Stimulated activated CD4-positive, alpha-beta T cell treated with anti-CD3 and anti-CD28 coated beads, Interleukin-15, amount 100 ng/mL, for 1 hour (primary cell): Measurements from ENCODE around the gene INPP4B.

Experiments used
- DNase-seq, 2 donors: peaks; one replicate each; pipeline ENCODE4 v3.0.0-alpha.2; 2020; ENCODE audit warnings: low read depth in 1 of 2, low spot score in 1 of 2

Gene INPP4B

DNA sequence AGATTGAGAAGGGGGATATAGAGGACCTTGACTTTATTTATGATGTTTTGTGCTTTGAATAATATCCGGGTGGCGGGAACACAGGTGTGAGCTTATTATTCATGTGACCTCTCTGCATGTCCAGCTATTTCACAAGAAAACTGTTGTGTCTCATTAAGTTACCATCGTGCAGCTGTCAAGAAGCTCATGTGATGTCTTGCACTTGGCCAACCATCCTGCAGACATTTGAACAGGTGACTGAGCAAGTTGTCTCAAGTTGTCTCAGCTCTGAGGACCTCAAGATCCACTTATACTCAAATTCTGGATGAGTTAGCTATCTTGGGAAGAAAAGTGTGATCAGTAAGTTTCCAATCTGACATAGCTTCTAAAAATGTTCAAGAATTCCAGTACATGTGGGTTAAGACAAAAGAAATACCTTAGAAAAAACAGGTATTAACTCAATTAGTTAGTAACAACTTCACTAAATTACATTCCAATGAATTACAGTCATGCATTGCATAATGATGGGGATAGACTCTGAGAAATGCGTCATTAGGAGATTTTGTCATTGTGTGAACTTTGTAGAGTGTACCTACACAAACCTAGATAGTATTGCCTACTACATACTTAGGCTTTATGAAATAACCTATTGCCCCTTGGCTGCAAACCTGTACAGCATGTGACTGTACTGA lies 462.2 kb downstream of the INPP4B start:
- no peak for DNase-seq

DNA sequence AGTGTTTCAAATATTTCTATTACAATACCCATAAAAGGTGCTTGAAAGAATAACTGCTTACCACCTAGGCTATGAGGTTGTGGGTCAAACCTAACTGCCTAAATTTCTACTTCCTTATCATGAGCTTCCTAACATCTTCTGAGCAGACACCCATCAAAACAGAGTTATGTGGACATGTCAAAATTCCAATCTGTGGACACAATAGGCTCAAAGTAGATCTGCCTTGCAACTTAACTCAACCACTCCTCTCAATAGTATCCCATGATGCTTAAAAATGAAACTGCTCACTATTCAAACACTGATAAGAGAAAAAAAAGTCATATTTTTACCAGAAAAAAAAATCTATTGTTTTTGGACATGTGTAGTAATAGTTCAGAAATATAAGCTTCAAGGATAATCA lies 462.7 kb downstream of the INPP4B start:
- DNase-seq, result no peak

DNA sequence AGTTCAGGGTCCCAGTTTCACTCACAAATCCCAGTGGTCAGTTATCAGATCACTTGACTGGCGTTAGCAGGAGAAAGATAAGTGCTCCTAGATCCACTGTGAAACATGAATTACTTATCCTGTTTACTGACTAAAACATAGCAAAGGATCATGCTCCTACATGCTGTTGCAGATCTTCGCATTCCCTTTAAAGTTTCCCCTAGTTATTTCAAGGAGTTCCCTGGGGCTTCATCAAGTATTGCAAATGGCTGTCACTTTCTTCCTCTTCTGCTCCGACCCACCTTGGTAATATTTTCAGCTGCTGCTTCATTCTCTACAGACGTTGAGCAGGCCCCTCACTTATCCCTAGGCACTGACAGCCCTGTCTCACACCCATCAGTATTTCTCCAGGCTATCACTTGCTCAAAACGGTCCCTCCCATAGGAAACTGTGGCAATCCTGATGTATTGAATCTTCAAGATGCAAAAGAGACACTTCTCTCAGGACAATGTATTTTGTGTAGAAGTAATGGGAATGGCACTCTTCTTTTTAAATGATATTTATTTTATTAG lies 466.0 kb downstream of the INPP4B start:
- no peak for DNase-seq

DNA sequence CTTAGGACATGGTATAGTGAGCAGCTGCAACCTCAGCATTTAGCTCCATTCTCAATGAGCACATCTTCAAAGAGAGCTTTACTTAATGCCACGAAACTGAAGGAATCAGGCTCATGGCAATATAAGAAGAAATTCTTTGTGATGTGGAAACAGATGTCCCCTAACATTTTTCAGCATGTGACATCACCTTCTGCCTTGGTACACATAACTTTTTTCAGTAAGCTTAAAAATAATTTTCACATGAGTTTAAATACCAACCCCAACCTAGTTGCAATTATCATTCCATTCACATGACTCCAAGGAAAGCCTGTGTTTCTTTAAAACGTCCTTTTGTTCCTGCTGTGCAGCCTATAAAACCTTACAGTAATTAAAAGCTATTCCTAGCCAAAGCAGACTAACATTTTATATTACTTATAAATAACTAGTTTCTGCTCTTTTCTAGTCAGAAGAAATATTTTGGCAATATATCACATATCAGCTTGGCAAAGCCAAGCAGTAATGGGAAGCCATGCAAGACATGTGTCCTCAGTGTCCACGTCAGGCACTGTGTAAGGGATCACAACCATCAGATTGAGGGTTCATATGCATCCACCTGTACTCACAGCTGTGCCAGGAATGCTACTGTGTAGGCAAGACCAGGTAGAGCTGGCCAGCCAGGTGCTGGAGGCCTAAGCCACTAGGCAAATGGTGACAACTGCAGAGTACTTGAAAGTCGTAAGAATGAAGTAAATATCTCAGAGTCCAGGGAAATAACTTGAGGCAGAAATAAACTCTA lies 466.6 kb downstream of the INPP4B start:
- DNase-seq, result no peak

DNA sequence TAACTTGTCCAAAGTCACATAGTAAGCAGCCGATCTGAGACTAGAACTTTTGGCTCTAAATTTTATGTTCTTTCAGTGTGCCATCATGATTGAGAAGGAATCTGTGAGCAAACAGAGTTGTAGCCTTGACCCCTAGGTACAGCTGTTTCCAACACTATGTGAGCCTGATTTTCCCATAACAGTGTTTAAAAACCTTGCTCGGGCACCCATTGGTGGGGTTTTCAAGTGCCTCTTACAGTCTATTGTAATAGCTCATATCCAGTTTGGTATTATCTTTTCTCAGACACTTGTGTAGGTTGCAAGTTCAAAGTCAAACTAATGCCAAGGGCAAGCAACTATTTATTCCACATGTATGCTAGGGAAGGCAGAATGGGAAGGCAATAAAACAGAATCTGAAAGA lies 467.9 kb downstream of the INPP4B start:
- no peak for DNase-seq

DNA sequence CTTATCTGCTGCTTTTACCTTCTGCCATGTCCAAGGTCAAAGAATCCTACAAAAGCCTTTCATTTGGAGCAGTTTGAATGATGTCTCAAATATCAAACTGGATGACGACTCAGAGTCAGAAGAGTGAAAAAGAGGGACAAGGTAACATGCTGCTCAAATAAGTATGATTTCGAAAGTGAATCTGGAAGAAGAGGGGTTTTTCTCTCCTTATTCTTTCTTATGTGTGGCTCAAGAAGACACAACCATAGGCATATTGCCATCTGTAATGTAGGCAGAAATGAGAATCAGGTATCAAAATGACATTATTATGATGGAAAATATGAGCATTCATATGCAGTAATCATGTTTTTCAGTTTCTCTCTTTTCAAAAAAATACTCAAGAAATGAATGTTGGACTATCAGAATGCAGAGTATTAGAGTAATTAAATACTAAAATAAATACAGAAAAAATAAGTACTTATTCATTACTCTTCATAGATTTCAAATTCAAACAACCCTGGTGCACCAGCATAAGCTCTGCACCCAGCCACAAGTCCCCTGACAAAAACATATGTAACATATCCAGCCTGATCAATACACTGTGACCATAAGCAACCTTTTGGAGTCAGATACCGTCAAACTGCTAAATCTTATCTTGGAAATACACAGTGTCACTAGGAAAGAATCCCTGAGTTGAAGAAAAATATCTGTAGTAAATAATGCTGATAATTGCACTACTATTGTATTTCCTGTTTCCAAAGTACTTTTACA lies 468.6 kb downstream of the INPP4B start:
- no peak for DNase-seq

DNA sequence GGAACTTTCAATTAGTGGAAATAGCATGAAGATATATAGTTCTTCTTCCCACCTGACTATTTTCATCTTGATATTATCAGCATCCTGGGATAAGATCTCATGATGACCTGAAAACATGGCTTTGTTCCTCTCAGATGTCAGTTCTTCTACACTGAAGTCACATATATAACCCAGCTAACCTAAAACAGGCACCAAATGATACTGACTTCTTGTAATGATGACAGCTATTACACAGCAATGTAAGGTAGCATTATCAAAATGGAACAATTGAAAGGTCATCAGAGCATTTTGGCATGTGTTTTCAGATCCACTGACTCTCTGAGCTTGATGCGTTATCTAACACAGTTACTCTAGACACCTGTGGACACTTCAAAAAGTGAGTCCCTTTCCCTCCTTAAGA lies 469.9 kb downstream of the INPP4B start:
- no peak for DNase-seq

DNA sequence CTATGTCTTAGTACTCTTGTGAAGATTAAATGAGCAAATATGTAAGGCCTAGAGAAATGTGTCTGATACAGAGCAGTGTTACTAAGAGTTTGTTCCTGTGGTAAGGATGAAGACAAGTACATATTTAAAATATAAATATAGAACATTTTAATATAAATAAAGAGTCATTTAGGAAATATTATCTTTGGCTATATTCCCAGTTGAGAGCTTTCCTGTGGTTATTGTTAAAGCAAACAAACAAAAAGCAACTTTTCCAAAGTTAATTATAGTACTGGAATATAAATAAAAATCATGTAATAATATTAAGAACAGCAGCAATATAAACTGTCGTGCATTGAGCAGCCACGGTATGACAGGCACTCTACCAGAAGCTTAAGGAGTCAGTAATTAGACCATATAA lies 472.5 kb downstream of the INPP4B start:
- no peak for DNase-seq

DNA sequence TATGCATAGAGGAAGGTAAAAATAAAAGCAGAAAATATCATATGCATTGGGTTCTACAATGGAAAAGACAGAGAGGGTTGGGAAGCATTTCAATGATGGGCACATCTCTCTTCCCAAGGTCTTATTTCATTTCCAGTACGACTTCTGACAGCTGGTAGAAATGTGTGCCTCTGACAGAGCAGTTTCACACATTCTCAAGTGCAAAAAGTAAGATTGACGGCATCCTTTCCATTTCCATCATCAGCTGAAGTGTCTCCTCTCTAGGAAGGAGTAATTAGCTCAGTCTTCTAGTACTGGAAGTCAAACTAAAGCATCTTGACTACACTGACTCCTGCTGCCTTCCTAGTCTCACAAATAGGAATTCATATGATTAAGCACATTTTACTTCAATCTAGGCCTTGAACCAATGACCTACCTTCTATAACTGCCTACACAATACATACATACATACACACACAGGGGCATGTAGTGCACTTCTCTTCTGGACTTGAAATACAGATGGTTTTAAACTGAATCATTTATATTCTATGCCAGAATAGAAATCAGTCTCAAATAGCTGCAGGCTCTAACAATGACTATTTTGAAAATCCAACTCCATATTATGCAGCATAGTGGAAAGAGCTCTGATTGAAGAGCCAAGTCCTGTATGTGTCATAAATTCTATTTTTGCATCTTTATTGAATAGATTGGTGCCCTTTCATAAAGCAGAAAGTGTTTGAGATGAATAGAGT lies 473.4 kb downstream of the INPP4B start:
- DNase-seq, result no peak

DNA sequence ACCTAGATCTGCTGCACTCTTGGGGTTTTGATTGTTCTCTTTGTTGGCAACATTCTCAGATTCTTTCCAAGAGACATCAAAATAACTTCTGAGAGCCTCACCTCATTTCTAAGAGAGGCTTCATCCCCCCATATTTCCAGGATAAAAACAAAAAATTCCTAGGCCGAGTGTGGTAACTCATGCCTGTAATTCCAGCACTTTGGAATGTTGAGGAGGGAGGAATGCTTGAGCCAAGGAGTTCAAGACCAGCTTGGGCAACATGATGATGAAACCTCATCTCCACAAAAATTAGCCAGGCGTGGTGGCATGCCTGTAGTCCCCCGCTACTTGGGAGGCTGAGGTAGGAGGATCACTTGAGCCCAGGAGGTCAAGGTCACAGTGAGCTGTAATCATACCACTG lies 477.0 kb downstream of the INPP4B start:
- DNase-seq, result no peak

DNA sequence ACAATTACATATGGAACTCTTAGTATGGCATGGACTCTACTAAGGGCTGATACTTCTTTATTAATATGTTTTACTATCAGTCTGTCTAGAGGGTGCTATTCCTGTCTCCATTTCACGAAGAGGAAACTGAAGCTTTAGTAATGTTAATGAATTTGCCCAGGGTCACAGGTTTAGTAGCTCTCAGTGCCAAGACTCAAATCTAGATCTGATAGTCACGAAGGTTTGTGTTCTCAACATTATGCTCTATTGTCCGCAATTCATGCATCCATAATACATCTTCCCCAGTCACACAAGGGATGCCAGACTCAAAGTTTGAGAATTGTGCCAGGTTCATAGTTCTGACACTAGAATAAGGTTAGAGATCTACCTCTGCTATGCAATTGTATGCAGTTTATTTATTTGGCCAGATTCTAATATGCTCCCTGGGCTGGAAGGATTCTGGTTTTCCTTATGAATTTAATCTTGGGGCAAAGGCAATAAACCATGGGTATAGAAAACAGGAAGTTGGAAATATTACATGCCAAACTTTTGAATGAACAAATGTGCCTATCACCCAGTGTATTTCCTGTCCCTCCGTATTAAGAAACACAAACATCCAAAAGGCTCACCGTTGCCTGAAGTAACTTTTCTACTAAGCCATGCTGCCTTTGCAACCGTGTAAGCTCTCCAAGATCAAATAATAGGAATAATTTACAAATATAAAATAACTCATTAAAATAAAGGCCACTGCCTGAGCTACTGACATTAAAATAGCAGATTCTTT lies 478.5 kb downstream of the INPP4B start:
- no peak for DNase-seq

DNA sequence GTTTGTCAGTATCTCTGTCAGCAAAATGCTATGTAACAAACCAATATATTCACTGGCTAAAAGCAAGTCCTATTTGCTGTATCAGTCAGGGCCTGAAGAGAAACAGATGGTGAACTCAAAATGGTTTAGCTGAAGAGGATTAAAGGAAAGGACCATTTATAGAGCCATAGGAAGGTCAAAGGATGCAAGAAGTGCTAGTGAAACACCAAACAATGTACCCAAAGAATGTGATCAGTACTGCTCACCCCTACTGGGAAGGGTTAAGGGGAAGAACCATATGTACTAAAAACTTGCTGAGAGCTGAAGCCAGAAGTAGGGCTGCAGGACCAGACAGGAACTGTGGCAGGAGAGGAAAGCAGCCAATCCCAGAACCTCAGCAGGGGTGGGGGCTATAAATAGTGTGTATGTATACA lies 479.3 kb downstream of the INPP4B start:
- DNase-seq, result no peak

DNA sequence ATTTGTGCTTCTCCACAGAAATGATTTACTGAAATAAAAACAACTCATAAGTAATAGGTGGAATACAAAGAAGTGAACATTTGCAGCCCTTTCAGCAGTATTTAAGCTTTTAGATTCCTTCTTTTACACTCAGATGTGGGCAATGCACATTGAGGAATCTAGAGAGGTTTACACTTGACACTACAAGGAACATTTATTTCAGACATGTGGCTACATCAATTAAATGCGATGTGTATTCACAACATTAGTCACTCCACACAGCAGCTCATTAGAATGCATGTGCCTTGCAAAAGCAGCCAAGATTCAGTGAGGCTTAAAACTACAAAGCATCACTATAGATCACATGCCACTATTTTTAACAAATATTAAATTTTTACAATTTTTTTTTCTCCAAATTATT lies 480.7 kb downstream of the INPP4B start:
- no peak for DNase-seq

DNA sequence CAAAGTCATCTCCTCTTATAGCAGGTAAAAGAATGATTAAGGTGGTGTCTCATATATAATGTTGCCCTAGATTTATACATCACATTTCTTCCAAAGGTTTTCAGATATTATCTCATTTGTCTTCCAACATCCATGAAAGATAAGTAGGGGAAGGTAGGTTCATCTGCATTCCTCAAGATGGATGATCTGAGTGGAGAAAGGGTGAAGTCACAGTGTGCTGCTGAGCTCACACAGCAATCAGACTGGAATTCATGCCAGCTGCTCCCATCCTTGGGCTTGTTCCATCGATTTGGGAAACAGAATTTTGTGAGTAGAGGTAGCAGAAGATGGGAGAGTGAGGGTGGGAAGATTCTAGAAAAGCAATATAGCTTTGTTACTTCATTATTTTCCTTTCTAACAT lies 482.4 kb downstream of the INPP4B start:
- no peak for DNase-seq

DNA sequence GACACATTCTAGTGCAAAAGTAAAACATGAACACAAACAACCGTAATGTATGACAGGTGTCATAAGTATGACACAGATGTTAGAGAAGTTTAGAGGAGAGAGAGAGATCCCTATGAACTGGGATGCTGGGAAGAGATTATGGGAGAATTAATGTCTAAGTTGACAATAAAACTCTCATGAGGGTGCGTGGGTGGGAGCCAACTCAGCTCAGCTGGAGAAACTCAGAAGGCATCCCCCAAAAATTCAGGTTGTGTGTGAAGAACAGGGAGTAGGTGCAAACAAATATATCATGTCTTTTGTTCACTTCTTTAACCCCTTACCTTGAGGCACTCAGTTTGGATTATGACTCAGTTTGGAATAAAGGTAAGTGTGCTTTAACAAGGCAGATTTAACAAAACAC lies 484.1 kb downstream of the INPP4B start:
- no peak for DNase-seq

DNA sequence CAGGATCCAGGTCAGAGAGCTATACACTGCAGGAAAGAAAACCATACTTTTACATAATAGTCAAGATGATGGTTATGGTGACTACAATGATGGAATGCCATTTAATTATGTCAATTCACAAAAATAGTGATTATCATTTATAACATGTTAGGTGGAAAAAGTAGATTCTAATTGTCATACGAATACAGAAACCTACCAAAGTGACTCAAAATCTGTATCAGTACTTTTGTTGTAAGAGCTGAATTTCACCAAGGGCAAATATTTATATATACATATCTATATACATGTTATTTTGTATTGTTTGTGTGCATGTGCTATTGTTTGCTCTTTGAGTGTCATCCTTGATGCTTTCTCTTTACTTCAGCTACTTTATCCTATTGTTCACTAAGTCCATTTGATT lies 485.4 kb downstream of the INPP4B start:
- no peak for DNase-seq

DNA sequence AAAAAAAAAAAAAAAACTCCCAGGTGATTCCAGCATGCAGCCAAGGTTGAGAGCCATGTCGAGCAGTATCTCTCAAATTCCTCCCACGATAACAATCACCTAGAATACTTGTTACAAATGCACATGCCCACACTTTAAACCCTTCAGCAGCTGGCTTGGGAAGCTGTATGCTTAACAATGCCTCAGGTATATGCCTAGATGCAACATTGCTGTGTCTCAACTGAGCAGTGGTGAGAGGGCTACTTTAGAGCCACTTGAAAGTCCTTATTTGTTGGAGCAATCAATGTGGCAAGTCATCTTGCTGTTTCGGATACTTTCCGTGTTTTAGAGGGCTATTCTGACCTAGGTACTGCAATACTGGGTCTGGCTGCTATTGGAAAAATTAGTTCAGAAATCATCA lies 487.4 kb downstream of the INPP4B start:
- DNase-seq, result no peak

DNA sequence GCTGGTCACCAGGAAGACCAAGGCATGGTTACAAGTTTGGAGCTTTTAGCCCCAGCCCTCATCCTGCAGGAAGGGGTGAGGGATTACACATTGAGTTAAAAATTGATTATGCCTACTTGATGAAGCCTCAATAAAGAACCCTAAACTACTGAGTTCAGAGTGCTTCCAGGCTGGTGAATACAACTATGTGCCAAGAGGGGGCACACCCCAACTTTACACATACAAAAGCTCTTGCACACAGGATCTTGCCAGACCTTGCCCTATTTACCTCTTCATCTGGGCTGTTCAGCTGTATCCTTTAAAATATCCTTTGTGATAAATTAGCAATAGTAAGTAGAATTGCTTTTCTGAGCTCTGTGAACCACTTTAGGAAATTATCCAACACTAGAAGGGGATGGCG lies 489.3 kb downstream of the INPP4B start:
- DNase-seq, result no peak

DNA sequence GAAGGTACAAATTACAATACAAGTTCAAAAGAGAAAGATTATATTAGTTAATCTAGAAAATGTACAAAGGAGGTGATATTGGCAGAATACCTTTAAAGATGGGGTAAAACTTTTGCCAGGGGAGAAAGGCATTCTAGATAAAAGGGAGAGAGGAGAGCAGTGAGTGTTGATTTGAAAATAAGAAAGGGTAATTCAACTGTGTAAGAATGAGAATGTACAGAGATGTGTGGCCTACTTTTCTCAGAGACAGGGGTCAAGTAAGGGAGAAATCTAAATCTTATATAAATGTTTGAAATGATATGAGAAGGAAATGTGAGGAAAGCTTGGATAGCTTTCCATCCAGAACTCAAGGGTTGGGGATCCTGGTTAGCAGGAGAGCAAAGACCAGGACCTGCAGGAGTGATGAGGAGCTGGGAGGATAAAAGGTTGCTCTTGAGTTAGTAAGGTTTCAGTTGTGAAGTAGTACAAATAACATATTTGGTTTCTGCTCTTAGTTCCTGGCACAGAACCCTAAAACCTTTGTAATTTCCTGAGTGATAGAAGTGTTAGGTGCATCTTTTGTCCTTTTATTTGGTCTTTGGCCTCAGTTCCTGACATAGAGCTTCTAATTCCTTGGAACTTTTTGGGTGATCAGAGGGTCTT lies 489.9 kb downstream of the INPP4B start:
- no peak for DNase-seq

DNA sequence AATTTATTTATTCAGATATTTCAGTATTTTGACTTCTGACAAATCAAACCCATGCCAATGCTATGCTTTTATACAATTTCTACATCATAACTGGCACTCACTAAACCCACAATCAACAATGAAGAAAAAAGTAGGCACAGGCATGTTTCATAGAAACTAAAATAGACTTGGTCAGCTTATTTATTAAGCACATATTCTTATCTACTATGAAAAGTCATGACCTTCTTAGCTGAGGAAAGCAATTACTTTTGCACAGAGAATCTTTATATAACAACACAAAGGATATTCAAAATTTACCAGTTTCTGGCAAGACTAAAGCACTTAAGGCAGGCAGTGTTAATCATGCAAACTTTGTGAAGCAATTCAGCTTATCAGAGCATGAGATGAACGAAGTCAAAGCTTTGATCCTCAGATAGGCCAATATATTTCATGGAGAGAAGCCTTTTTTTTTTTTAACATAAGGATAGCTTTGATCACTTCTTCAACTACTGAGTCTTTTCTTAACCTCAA lies 490.6 kb downstream of the INPP4B start:
- DNase-seq, result no peak
